ENCODE results near the gene BFSP1.

- TF ChIP-seq GABPA (IDR thresholded peaks at IDR 0.05; ENCODE audit: low read depth) (no peak), CTCF (IDR thresholded peaks at IDR 0.05; ENCODE audit: insufficient read depth, low read length) (no peak), POLR2AphosphoS5 (IDR thresholded peaks at IDR 0.05; ENCODE audit: low read depth) (no peak), REST (IDR thresholded peaks at IDR 0.05; ENCODE audit: insufficient replicate concordance, low read depth) (no peak), SPI1 (IDR thresholded peaks at IDR 0.05; ENCODE audit: borderline replicate concordance, low read depth) (no peak)
Observed at GRCh38 chr20:17555106-17555505, 23.9 kb upstream of the BFSP1 start.

All from HL-60 (cell line).